ENCODE results near the gene CMIP.

The CMIP gene

GRCh38 chr16:81483064-81483969, 38.7 kb downstream of the CMIP start:
- no peak overlapping the region for H2AFZ ChIP-seq (ENCODE audit: low read length, unreplicated experiment)
- H3K27me3 ChIP-seq (ENCODE audit: insufficient read depth, low read length): no peaks in the 10 kb centered on the region
- H3K4me3 ChIP-seq (ENCODE audit: low read depth, low read length): no peak overlapping the region
- peaks cover 13% of the 10 kb centered on the region for H3K79me2 ChIP-seq (ENCODE audit: control insufficient read depth, insufficient read depth, low read length, unreplicated experiment)
- no peaks in the 10 kb centered on the region for H3K36me3 ChIP-seq (ENCODE audit: insufficient read depth, low read length)
- H3K4me1 ChIP-seq (ENCODE audit: control insufficient read depth, insufficient read depth, low read length, unreplicated experiment): peaks cover 16% of the 10 kb centered on the region
- H3K27ac ChIP-seq (ENCODE audit: low read depth, low read length): no peak overlapping the region

GRCh38 chr16:81483970-81484595, 39.5 kb downstream of the CMIP start:
- Histone ChIP-seq H3K36me3 (ENCODE audit: insufficient read depth, low read length) (no peaks in the 10 kb centered on the region), H3K4me3 (ENCODE audit: low read depth, low read length) (no peak overlapping the region), H2AFZ (ENCODE audit: low read length, unreplicated experiment) (no peak overlapping the region), H3K27ac (ENCODE audit: low read depth, low read length) (no peak overlapping the region), H3K4me1 (ENCODE audit: control insufficient read depth, insufficient read depth, low read length, unreplicated experiment) (peaks cover 16% of the 10 kb centered on the region), H3K79me2 (ENCODE audit: control insufficient read depth, insufficient read depth, low read length, unreplicated experiment) (peaks cover 13% of the 10 kb centered on the region), H3K27me3 (ENCODE audit: insufficient read depth, low read length) (no peaks in the 10 kb centered on the region)

- Histone ChIP-seq H3K4me1 (ENCODE audit: control insufficient read depth, insufficient read depth, low read length, unreplicated experiment) (peaks cover 16% of the 10 kb centered on the region), H3K79me2 (ENCODE audit: control insufficient read depth, insufficient read depth, low read length, unreplicated experiment) (peaks cover 16% of the 10 kb centered on the region)
These were observed 40.5 kb downstream of the CMIP start for GRCh38 chr16:81484908-81485624.

DNA sequence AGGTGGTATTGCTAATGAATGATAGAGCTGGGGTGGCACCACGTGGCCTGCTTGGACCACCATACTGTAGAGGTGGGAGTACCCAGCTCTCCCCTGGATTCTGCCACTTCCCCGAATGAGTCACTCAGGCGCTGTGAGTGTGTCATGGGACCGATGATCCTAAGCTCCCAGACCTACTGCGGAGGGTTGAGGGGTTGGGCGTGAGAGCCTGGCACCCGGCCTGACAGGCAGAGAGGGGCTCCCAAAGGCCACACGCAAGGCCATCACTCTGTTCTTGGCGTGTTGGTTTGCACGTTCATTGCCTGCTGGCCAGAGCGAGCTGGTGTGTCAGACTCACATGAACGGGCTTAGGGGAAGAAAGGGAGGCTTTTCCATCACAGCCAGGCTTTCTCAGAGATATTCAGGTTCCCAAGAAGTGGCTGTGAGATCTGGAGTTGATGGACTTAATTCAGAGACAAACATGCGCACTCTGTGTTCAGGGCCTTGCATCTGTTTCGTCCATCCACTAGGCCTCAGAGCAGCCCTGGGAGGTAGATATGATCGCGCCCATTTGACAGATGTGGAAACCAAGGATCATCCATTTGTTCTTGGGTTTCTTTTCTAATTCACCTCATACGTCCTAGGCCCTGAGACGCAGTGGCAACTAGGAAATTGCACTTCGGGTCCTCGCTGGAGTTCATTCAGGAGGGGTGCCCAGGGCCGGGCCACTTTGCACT, 41.4 kb downstream of the CMIP start:
- H3K27ac ChIP-seq (ENCODE audit: low read depth, low read length): no peak overlapping the region
- H3K36me3 ChIP-seq (ENCODE audit: insufficient read depth, low read length): no peaks in the 10 kb centered on the region
- peaks cover 16% of the 10 kb centered on the region for H3K79me2 ChIP-seq (ENCODE audit: control insufficient read depth, insufficient read depth, low read length, unreplicated experiment)
- peaks cover 12% of the 10 kb centered on the region for H3K4me1 ChIP-seq (ENCODE audit: control insufficient read depth, insufficient read depth, low read length, unreplicated experiment)
- H2AFZ ChIP-seq (ENCODE audit: low read length, unreplicated experiment): no peak overlapping the region
- no peaks in the 10 kb centered on the region for H3K27me3 ChIP-seq (ENCODE audit: insufficient read depth, low read length)
- no peak overlapping the region for H3K4me3 ChIP-seq (ENCODE audit: low read depth, low read length)

More at GRCh38 chr16:81484908-81485624, 40.5 kb downstream of the CMIP start:
- Histone ChIP-seq H3K4me3 (ENCODE audit: low read depth, low read length) (no peak overlapping the region), H2AFZ (ENCODE audit: low read length, unreplicated experiment) (no peak overlapping the region), H3K36me3 (ENCODE audit: insufficient read depth, low read length) (no peaks in the 10 kb centered on the region), H3K27me3 (ENCODE audit: insufficient read depth, low read length) (no peaks in the 10 kb centered on the region), H3K27ac (ENCODE audit: low read depth, low read length) (no peak overlapping the region)

- H3K27me3 ChIP-seq (ENCODE audit: insufficient read depth, low read length): no peaks in the 10 kb centered on the region
- H3K36me3 ChIP-seq (ENCODE audit: insufficient read depth, low read length): no peaks in the 10 kb centered on the region
- H3K4me3 ChIP-seq (ENCODE audit: low read depth, low read length): no peak overlapping the region
- no peak overlapping the region for H2AFZ ChIP-seq (ENCODE audit: low read length, unreplicated experiment)
- H3K79me2 ChIP-seq (ENCODE audit: control insufficient read depth, insufficient read depth, low read length, unreplicated experiment): peaks cover 16% of the 10 kb centered on the region
- H3K27ac ChIP-seq (ENCODE audit: low read depth, low read length): no peak overlapping the region
- peaks cover 5% of the 10 kb centered on the region for H3K4me1 ChIP-seq (ENCODE audit: control insufficient read depth, insufficient read depth, low read length, unreplicated experiment)
These were observed 42.0 kb downstream of the CMIP start for GRCh38 chr16:81486540-81487061.

GRCh38 chr16:81487301-81487720, 42.7 kb downstream of the CMIP start:
- peaks cover 1% of the 10 kb centered on the region for H3K4me1 ChIP-seq (ENCODE audit: control insufficient read depth, insufficient read depth, low read length, unreplicated experiment)
- H2AFZ ChIP-seq (ENCODE audit: low read length, unreplicated experiment): no peak overlapping the region
- H3K79me2 ChIP-seq (ENCODE audit: control insufficient read depth, insufficient read depth, low read length, unreplicated experiment): peaks cover 16% of the 10 kb centered on the region
- H3K36me3 ChIP-seq (ENCODE audit: insufficient read depth, low read length): no peaks in the 10 kb centered on the region
- H3K4me3 ChIP-seq (ENCODE audit: low read depth, low read length): no peak overlapping the region
- no peaks in the 10 kb centered on the region for H3K27me3 ChIP-seq (ENCODE audit: insufficient read depth, low read length)
- no peak overlapping the region for H3K27ac ChIP-seq (ENCODE audit: low read depth, low read length)

DNA sequence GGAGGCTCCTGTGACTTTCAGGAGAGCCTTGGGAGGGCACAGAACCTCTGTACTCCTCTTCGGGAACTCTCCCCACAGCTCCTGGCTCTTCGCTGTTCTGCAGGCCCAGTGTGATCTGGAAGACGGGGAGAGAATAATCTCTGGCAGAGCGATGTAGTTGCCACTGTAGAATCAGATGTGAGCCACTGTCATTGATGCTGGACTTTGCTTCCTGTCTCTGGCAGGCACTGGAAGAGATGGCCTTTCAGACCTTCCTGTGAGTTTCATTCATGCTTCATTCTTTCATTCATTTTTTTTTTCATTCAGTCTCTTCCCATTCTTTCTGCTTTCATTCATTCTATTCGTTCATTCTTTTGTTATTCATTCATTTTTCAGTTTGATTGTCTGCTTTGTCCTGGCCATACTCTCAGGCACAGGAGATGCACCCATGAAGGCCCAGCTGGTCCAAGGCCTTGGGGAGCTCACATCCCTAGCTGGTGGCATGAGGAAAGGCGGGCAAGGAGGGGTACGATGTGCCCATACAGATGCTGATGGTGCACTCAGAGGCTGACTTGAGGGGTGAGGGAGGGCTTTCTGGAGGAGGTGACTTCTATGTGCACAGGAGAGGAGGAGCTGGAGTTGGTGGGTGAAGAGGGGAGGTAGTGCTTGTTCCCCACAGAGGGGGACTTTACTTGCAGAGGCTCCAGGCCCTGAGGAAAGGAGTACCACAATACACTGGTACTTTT, 44.2 kb downstream of the CMIP start:
- H3K36me3 ChIP-seq (ENCODE audit: insufficient read depth, low read length): no peaks in the 10 kb centered on the region
- no peak overlapping the region for H2AFZ ChIP-seq (ENCODE audit: low read length, unreplicated experiment)
- H3K4me3 ChIP-seq (ENCODE audit: low read depth, low read length): no peak overlapping the region
- H3K79me2 ChIP-seq (ENCODE audit: control insufficient read depth, insufficient read depth, low read length, unreplicated experiment): peaks cover 12% of the 10 kb centered on the region
- H3K27me3 ChIP-seq (ENCODE audit: insufficient read depth, low read length): no peaks in the 10 kb centered on the region
- H3K4me1 ChIP-seq (ENCODE audit: control insufficient read depth, insufficient read depth, low read length, unreplicated experiment): peaks cover 7% of the 10 kb centered on the region
- no peak overlapping the region for H3K27ac ChIP-seq (ENCODE audit: low read depth, low read length)

DNA sequence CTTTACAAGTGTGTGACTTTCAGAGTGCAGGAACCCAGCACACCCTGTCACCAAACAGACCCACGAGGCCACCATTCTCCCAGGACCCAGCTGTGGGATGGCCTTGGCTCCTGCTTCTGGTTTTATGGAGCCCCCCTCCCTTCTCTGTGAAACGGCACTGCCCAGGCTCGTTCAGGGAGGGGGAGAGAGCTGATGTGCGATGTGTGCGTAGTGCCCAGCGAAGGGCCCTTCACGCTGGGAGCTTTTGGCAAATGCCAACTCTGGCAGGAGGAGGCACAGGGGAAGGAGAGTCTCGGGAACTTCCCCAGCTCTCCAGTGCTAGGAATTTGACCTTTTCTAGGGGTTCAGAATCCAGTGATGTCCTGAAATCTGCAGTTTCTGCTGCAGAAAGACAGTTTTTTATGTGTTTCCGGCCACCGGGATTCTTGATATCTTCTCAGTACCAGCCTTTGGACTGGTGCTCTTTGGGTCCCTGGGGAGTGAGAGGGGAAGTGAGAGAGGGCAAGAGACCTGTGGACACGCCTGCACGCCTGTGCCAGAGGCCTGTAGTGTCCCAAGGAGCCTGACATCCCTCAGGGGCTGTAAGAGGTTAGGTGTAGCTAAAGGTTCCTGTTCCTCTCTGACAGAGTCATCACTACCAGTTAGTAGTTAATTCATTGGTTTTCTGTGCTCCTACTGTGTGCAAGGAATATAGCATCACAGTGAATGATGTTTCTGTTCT, 45.1 kb downstream of the CMIP start:
- Histone ChIP-seq H3K4me1 (ENCODE audit: control insufficient read depth, insufficient read depth, low read length, unreplicated experiment) (peaks cover 15% of the 10 kb centered on the region), H3K36me3 (ENCODE audit: insufficient read depth, low read length) (no peaks in the 10 kb centered on the region), H3K27ac (ENCODE audit: low read depth, low read length) (no peak overlapping the region), H2AFZ (ENCODE audit: low read length, unreplicated experiment) (no peak overlapping the region), H3K79me2 (ENCODE audit: control insufficient read depth, insufficient read depth, low read length, unreplicated experiment) (peaks cover 12% of the 10 kb centered on the region), H3K27me3 (ENCODE audit: insufficient read depth, low read length) (no peaks in the 10 kb centered on the region), H3K4me3 (ENCODE audit: low read depth, low read length) (no peak overlapping the region)

DNA sequence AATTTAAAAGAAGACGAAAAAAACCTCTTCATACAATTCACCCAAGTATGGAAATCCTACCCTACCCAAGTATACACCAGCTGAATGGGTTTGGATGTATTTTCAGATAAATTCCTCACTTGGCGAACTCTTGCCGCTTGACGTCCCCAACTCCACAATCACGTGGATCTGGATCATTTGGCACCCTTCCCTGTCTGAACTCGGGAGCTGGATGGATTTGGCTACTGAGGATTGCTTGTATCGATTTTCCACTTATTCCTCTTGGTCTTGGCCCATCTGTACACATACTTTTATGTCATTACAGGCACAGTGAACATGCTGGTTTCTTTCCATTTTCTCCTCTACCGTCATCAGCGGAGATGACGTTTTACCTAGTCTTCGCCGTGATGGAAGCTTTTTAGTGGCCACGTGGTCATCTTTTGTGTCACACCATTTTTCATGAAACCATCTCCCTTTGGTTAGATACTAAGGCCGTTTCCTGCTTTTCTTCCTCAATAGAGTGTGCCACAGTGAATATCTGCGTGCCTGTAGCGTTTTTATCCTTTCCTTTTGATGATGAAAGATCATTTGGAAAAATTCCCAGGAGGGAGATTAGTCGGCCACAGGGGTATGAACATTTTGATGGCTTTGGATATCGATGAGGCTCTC, 47.1 kb downstream of the CMIP start:
- Histone ChIP-seq H3K27ac (ENCODE audit: low read depth, low read length) (no peak overlapping the region), H2AFZ (ENCODE audit: low read length, unreplicated experiment) (no peak overlapping the region), H3K79me2 (ENCODE audit: control insufficient read depth, insufficient read depth, low read length, unreplicated experiment) (peaks cover 6% of the 10 kb centered on the region), H3K4me3 (ENCODE audit: low read depth, low read length) (no peak overlapping the region), H3K27me3 (ENCODE audit: insufficient read depth, low read length) (no peaks in the 10 kb centered on the region), H3K36me3 (ENCODE audit: insufficient read depth, low read length) (no peaks in the 10 kb centered on the region), H3K4me1 (ENCODE audit: control insufficient read depth, insufficient read depth, low read length, unreplicated experiment) (peaks cover 15% of the 10 kb centered on the region)

Measured in ACC112 (cell line).